GM12878 (cell line): ENCODE measurements around the gene AGMAT. TPM values are rescaled to one million over a fixed set of nuclear protein-coding genes. Genes with fewer than 3 reads are reported as not detected.
A peak's percentile ranks its signal among the peaks of the same experiment; 100 is the strongest.

Experiments
- ATAC-seq: fragments of 200-7000 bp; cut with Tn5 transposase; 3 replicates; pipeline ENCODE4 v1.9.1; 2020; ENCODE audit warnings: mild to moderate bottlenecking, moderate library complexity
- BruUV-seq: library from RNA; stranded (reverse); fragments of 400-500 nt; replicated peaks from 2 replicates; lab custom pipeline; 2021; lab: Mats Ljungman, UMichigan
- CTCF ChIA-PET: fragments of 300-600 bp; sonication (Branson Sonifier 250); formaldehyde crosslinking; extraction: SDS; loops from one replicate; lab custom pipeline; 2021; ENCODE audit warnings: inconsistent platforms; lab: Yijun Ruan, JAX
- POLR2A ChIA-PET: fragments of 350-600 bp; formaldehyde crosslinking; extraction: SDS; loops from one replicate; lab custom pipeline; 2021; ENCODE audit warnings: inconsistent platforms; lab: Charles Lee
- RAD21 ChIA-PET: fragments of 300-600 bp; sonication (Branson Sonifier 250); formaldehyde crosslinking; loops from one replicate; lab custom pipeline; 2023; ENCODE audit warnings: antibody characterized with exemption; ENCODE audit not compliant: unreplicated experiment; lab: Charles Lee
- SMC1A ChIA-PET: fragments of 300-600 bp; sonication (Branson Sonifier 250); formaldehyde crosslinking; loops from one replicate; lab custom pipeline; 2023; ENCODE audit not compliant: unreplicated experiment, uncharacterized antibody; lab: Charles Lee
- DNase-seq: peaks from one replicate; pipeline ENCODE4 v3.0.0-alpha.2; 2011; ENCODE audit warnings: low read depth, low spot score
- FAIRE-seq: peaks from 3 replicates; lab custom pipeline; 2011; peaks lifted over from hg19 to GRCh38; lab: Jason Lieb, UNC
- H2AFZ ChIP-seq: 2 replicates; pipeline ENCODE4 v1.6.0; 2011; ENCODE audit warnings: low read depth, low read length, control low read depth; ENCODE audit not compliant: control insufficient read depth
- H3K27ac ChIP-seq: 2 replicates; pipeline ENCODE4 v1.5.1; 2011; ENCODE audit warnings: control low read depth; ENCODE audit not compliant: control insufficient read depth, insufficient read depth
- H3K27me3 ChIP-seq, 2 experiments: replicated peaks in 1 of 2; 2 replicates each; pipeline versions ENCODE4 v1.6.0 to v1.6.1; 2011; ENCODE audit warnings: low read length in 1 of 2; ENCODE audit not compliant: control insufficient read depth in 2 of 2, insufficient read depth in 2 of 2
- H3K36me3 ChIP-seq, 2 experiments: 2 replicates each; pipeline ENCODE4 v1.5.1; 2011; ENCODE audit warnings: low read length in 1 of 2; ENCODE audit not compliant: control insufficient read depth in 2 of 2, insufficient read depth in 2 of 2
- H3K4me1 ChIP-seq: 2 replicates; pipeline ENCODE4 v1.6.1; 2011; ENCODE audit warnings: mild to moderate bottlenecking, low read length, moderate library complexity, mixed read lengths; ENCODE audit not compliant: control insufficient read depth, insufficient read depth
- H3K4me2 ChIP-seq: 2 replicates; pipeline ENCODE4 v1.6.0; 2011; ENCODE audit warnings: control low read depth; ENCODE audit not compliant: control insufficient read depth, insufficient read depth
- H3K4me3 ChIP-seq: fragments of 200-600 bp; sonication (generic); 2 replicates; pipeline ENCODE4 v1.5.1; 2016
- H3K79me2 ChIP-seq: 2 replicates; pipeline ENCODE4 v1.6.0; 2011; ENCODE audit warnings: low read length; ENCODE audit not compliant: control insufficient read depth, insufficient read depth
- H3K9ac ChIP-seq: 2 replicates; pipeline ENCODE4 v1.8.0; 2011; ENCODE audit warnings: low read length, control low read depth, mixed read lengths; ENCODE audit not compliant: control insufficient read depth, insufficient read depth
- H3K9me3 ChIP-seq: replicated peaks from 3 replicates; pipeline ENCODE4 v1.5.1; 2011; ENCODE audit warnings: mild to moderate bottlenecking, low read length; ENCODE audit not compliant: control insufficient read depth, insufficient read depth
- H4K20me1 ChIP-seq: 2 replicates; pipeline ENCODE4 v1.6.0; 2011; ENCODE audit not compliant: control insufficient read depth, insufficient read depth
- BCLAF1 ChIP-seq: fragments of 450-650 bp; IDR thresholded peaks from 2 replicates; pipeline ENCODE4 v1.6.1; 2017; ENCODE audit warnings: antibody characterized with exemption, mild to moderate bottlenecking, moderate library complexity
- CEBPB ChIP-seq, 2 experiments: fragments of 150-350 bp in 1 of 2; IDR thresholded peaks; 2 replicates each; pipeline ENCODE4 v1.6.1; 2012 to 2014; ENCODE audit warnings: low read depth in 2 of 2, low read length in 2 of 2, borderline replicate concordance in 1 of 2, inconsistent platforms in 1 of 2
- CEBPZ ChIP-seq: fragments of 150-350 bp; IDR thresholded peaks from 2 replicates; pipeline ENCODE4 v1.6.1; 2016; ENCODE audit warnings: low read depth, low read length
- CUX1 ChIP-seq: IDR thresholded peaks from 2 replicates; pipeline ENCODE4 v1.6.1; 2012; ENCODE audit warnings: improper control_type of control experiment, low read depth, low read length; ENCODE audit not compliant: insufficient replicate concordance
- ESRRA ChIP-seq: IDR thresholded peaks from 2 replicates; pipeline ENCODE4 v1.6.1; 2012; ENCODE audit warnings: mild to moderate bottlenecking, low read length, improper control_type of control experiment
- NR2C2 ChIP-seq: IDR thresholded peaks from 2 replicates; pipeline ENCODE4 v1.6.1; 2011; ENCODE audit warnings: borderline replicate concordance, low read depth; ENCODE audit not compliant: control insufficient read depth, insufficient read length
- WGBS: methylation state at CpG from one replicate; pipeline ENCODE4 v1.1.6; 2016; ENCODE audit warnings: low lambda C conversion rate; ENCODE audit not compliant: insufficient replicate concordance, insufficient coverage; ENCODE audit errors: missing lambda C conversion rate; 5-methylcytosine and 5-hydroxymethylcytosine counted together
- in situ Hi-C: fragments of 300-500 bp; cut with MboI; formaldehyde crosslinking; loops from 9 replicates; pipeline ENCODE4 v1.14.3; 2018; ENCODE audit warnings: mixed read lengths
- intact Hi-C: fragments of 100-400 bp; cut with micrococcal nuclease; formaldehyde crosslinking; loops from one replicate; pipeline ENCODE4 v1.14.2; 2022; ENCODE audit not compliant: unreplicated experiment
- polyA plus RNA-seq, 11 experiments: library from polyadenylated mRNA; depleted of rRNA in 4 of 11; unstranded in 6 of 11; stranded (reverse) in 5 of 11; fragments of >200 nt; fragmentation: Nextera tagmentation in 4 of 11; fragmentation: Illumina TruSeq in 1 of 11; extraction: Ambion mirVana in 4 of 11; extraction: Trizol in 1 of 11; gene quantifications; 1 replicate in 1 of 11; 2 replicates in 10 of 11; pipeline versions ENCODE4 v1.2.1 to v1.2.3, GENCODE V29; 2011 to 2016; ENCODE audit warnings: inconsistent platforms in 2 of 11, missing spikeins in 2 of 11, low read depth in 1 of 11
- total RNA-seq, 4 experiments: library from RNA; depleted of rRNA in 3 of 4; stranded (reverse); fragments of >200 nt in 3 of 4; fragmentation: Illumina TruSeq in 1 of 4; extraction: Trizol in 1 of 4; gene quantifications; 2 replicates each; pipeline versions ENCODE4 v1.2.1 to v1.2.3, GENCODE V29; 2013 to 2021

Gene AGMAT
- total and polyA plus RNA-seq, 10 of the 15 experiments (the other 5 are each of a cell fraction or from before 2014, with no cell fraction given), result 0.47 to 7.9 (median 4.7) TPM

- H3K4me1 ChIP-seq, result peaks cover 14% of the 10 kb centered on the region
- peaks cover 61% of the 10 kb centered on the region for H3K79me2 ChIP-seq
- ChIA-PET CTCF (interaction anchor here (0.6 to 1.8 kb wide), 6 partner anchors 8 to 218 kb away, joined by 3 to 10 read pairs (median 4); no protein-coding TSS in a partner anchor), RAD21 (interaction anchor here (0.8 to 1.7 kb wide), 7 partner anchors 8 to 117 kb away, joined by 3 to 9 read pairs (median 5); partner anchors contain the start of gene DNAJC16), POLR2A (interaction anchor here (0.5 to 2.2 kb wide), 14 partner anchors 8 to 354 kb away, joined by 3 to 10 read pairs (median 5); partner anchors contain the start of genes AGMAT and DNAJC16), SMC1A (interaction anchor here (0.8 to 2.0 kb wide), 13 partner anchors 8 to 122 kb away, joined by 3 to 20 read pairs (median 4); no protein-coding TSS in a partner anchor)
- DNase-seq, result no peak
- no peaks in the 10 kb centered on the region for H4K20me1 ChIP-seq
- H3K27ac ChIP-seq, result peak overlapping the region; percentile 92
- intact Hi-C loops, result loop anchor here (5.0 kb wide), 1 partner anchor 78 kb away; no protein-coding TSS in a partner anchor
- H3K36me3 ChIP-seq, result no peaks in the 10 kb centered on the region
- in situ Hi-C loops, result no loop called here
- 30% methylated on average over 21 of the region's 26 CpGs for WGBS
- H3K9ac ChIP-seq, result peak overlapping the region; percentile 96
- no peak for FAIRE-seq
- peak overlapping the region; percentile 72 for H2AFZ ChIP-seq
- ATAC-seq, result no peak
- H3K9me3 ChIP-seq, result no peaks in the 10 kb centered on the region
- H3K4me2 ChIP-seq, result peak overlapping the region; percentile 91
- BruUV-seq, result TSS peak; percentile 78
- H3K4me3 ChIP-seq, result peak overlapping the region; percentile 90
- no peaks in the 10 kb centered on the region for H3K27me3 ChIP-seq
- TF ChIP-seq NR2C2, result no peak
- no peak for TF ChIP-seq BCLAF1
- TF ChIP-seq ESRRA, result no peak
- no peak for TF ChIP-seq CUX1
- TF ChIP-seq CEBPZ, result no peak
- no peak for TF ChIP-seq CEBPB (IDR thresholded peaks at IDR 0.05; ENCODE audit: borderline replicate concordance in 1 of 2, low read depth in 2 of 2, low read length in 2 of 2)
These were observed 34.0 kb upstream of the AGMAT start for GRCh38 chr1:15618655-15619525.
